GM23338 (cell line): ENCODE measurements around the gene SPTB. TPM values are rescaled to one million over a fixed set of nuclear protein-coding genes. Genes with fewer than 3 reads are reported as not detected.
"Not testable (repeated sequence)": the region's sequence is repeated elsewhere in the genome, so short reads cannot be mapped to it uniquely, and the experiment has no call there.

Source experiments
- ATAC-seq: fragments of 200-7000 bp; cut with Tn5 transposase; 3 replicates; pipeline ENCODE4 v1.9.1; 2020
- DNase-seq: peaks from one replicate; pipeline ENCODE4 v3.0.0-alpha.2; 2015; ENCODE audit warnings: low spot score
- H2AFZ ChIP-seq: fragments of 200-600 bp; sonication (generic); 2 replicates; pipeline ENCODE4 v1.8.0; 2016; ENCODE audit warnings: antibody characterized with exemption, mild to moderate bottlenecking, moderate library complexity
- H3F3A ChIP-seq: fragments of 200-600 bp; sonication (generic); replicated peaks from 2 replicates; pipeline ENCODE4 v1.8.0; 2017; ENCODE audit warnings: antibody characterized with exemption, mixed run types, low read depth
- H3K27ac ChIP-seq: fragments of 200-600 bp; sonication (generic); 2 replicates; pipeline ENCODE4 v1.6.1; 2016; ENCODE audit warnings: low read depth
- H3K27me3 ChIP-seq: fragments of 200-600 bp; sonication (generic); 2 replicates; pipeline ENCODE4 v1.8.0; 2016; ENCODE audit warnings: mild to moderate bottlenecking, mixed run types, moderate library complexity; ENCODE audit not compliant: insufficient read depth
- H3K36me3 ChIP-seq: fragments of 200-600 bp; sonication (generic); 2 replicates; pipeline ENCODE4 v1.8.0; 2016; ENCODE audit warnings: mild to moderate bottlenecking; ENCODE audit not compliant: insufficient read depth
- H3K4me1 ChIP-seq: fragments of 200-600 bp; sonication (generic); 2 replicates; pipeline ENCODE4 v1.8.0; 2016; ENCODE audit warnings: mild to moderate bottlenecking, moderate library complexity; ENCODE audit not compliant: insufficient read depth
- H3K4me2 ChIP-seq: fragments of 200-600 bp; sonication (generic); 2 replicates; pipeline ENCODE4 v1.7.1; 2017; ENCODE audit warnings: mixed run types
- H3K4me3 ChIP-seq: fragments of 200-600 bp; sonication (generic); 2 replicates; pipeline ENCODE4 v1.6.1; 2016; ENCODE audit warnings: mixed run types
- H3K79me2 ChIP-seq: fragments of 200-600 bp; sonication (generic); replicated peaks from 2 replicates; pipeline ENCODE4 v1.8.0; 2017; ENCODE audit warnings: mild to moderate bottlenecking; ENCODE audit not compliant: insufficient read depth
- H3K9me2 ChIP-seq: fragments of 200-600 bp; sonication (generic); 2 replicates; pipeline ENCODE4 v1.8.0; 2017; ENCODE audit not compliant: insufficient read depth
- H4K20me1 ChIP-seq: fragments of 200-600 bp; sonication (generic); replicated peaks from 2 replicates; pipeline ENCODE4 v1.8.0; 2017; ENCODE audit warnings: mild to moderate bottlenecking; ENCODE audit not compliant: insufficient read depth
- H3K27ac Mint-ChIP-seq: 2 replicates; pipeline ENCODE4 v1.8.0; 2020; ENCODE audit warnings: inconsistent platforms, mild to moderate bottlenecking, moderate library complexity, mixed read lengths
- H3K27me3 Mint-ChIP-seq: 3 replicates; pipeline ENCODE4 v1.8.0; 2022; ENCODE audit warnings: low read depth, mild to moderate bottlenecking, moderate library complexity, mixed read lengths, inconsistent platforms; ENCODE audit not compliant: insufficient read depth, poor library complexity
- H3K36me3 Mint-ChIP-seq: 3 replicates; pipeline ENCODE4 v1.8.0; 2021; ENCODE audit warnings: low read depth, mild to moderate bottlenecking, inconsistent platforms, moderate library complexity, mixed read lengths
- H3K4me1 Mint-ChIP-seq: 3 replicates; pipeline ENCODE4 v1.8.0; 2020; ENCODE audit warnings: mild to moderate bottlenecking, inconsistent platforms, mixed read lengths
- H3K4me3 Mint-ChIP-seq: 3 replicates; pipeline ENCODE4 v1.8.0; 2021; ENCODE audit warnings: moderate library complexity, mild to moderate bottlenecking, inconsistent platforms, mixed read lengths
- H3K9me3 Mint-ChIP-seq: 3 replicates; pipeline ENCODE4 v1.8.0; 2020; ENCODE audit warnings: moderate library complexity, mild to moderate bottlenecking, inconsistent platforms, mixed read lengths
- CREB1 ChIP-seq: fragments of 250-450 bp; sonication (Bioruptor Pico); IDR thresholded peaks from 2 replicates; pipeline ENCODE4 v1.5.0; 2020; ENCODE audit warnings: low read depth, mild to moderate bottlenecking, moderate library complexity
- EZH2 ChIP-seq: fragments of 200-600 bp; sonication (generic); IDR thresholded peaks from one replicate; pipeline ENCODE4 v1.8.0; 2017; ENCODE audit warnings: antibody characterized with exemption, mild to moderate bottlenecking, low read depth; ENCODE audit not compliant: unreplicated experiment
- NANOG ChIP-seq: IDR thresholded peaks from 2 replicates; pipeline ENCODE4 v1.6.1; 2016; ENCODE audit warnings: antibody characterized with exemption, borderline replicate concordance
- STAT1 ChIP-seq: IDR thresholded peaks from one replicate; pipeline ENCODE4 v1.6.1; 2016; ENCODE audit warnings: antibody characterized with exemption; ENCODE audit not compliant: unreplicated experiment
- ZNF114 ChIP-seq: fragments of 250-450 bp; sonication (Bioruptor Pico); IDR thresholded peaks from 2 replicates; pipeline ENCODE4 v1.5.0; 2020; ENCODE audit warnings: mild to moderate bottlenecking, moderate library complexity
- polyA plus RNA-seq: library from polyadenylated mRNA; unstranded; fragments of >200 nt; fragmentation: Nextera tagmentation; extraction: Ambion mirVana; gene quantifications from 2 replicates; pipeline ENCODE4 v1.2.1, GENCODE V29; 2016
- total RNA-seq: library from RNA; depleted of rRNA; stranded (reverse); fragments of >200 nt; shearing (Covaris generic); gene quantifications from 2 replicates; pipeline ENCODE4 v1.2.3, GENCODE V29; 2014
- TF ChIP-seq, protein P1 (sequence below): IDR thresholded peaks from 2 replicates; pipeline ENCODE4 v1.6.1; 2016; ENCODE audit warnings: antibody characterized with exemption
- TF ChIP-seq, protein P2 (sequence below): fragments of 250-450 bp; sonication (Bioruptor Pico); IDR thresholded peaks from 2 replicates; pipeline ENCODE4 v1.5.0; 2020; ENCODE audit warnings: mild to moderate bottlenecking, moderate library complexity

SPTB gene
- total and polyA plus RNA-seq, 2 experiments from 2014 or later: 1.1 to 1.9 TPM

DNA sequence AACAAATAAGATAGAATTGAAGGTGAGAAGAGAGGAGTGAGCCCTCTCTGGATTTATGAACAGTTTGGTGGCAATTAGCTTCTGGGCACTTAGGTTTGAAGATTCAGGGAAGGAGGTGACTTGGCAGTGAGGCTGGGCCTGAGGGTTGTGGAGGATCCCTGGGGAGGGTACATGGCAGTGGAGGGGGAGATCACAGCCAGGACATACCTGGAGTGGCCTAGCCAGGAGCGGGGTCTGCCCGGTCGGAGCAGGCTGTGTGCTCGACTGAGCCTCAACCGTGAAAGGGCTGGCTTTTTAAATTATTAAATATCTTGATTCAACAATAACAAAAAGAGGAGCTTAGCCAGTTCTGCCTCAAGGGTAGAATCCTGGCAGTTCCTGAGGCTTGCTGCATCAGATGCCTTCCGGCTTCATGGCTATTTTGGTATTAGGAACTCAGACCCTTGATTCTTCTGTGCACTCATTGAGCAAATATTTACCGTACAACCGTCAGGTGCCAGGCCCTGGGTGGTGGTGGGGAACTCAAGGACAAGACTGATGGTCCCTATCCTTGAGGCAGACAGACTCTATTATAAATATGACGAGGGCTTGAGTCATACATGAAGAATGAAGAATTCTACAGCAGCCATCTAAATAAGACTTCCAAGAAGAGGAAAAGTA, 73.4 kb downstream of the SPTB start:
- ATAC-seq (no peak), DNase-seq (no peak)
- H3K4me1 Mint-ChIP-seq: peaks cover 16% of the 10 kb centered on the region
- no peaks in the 10 kb centered on the region for H3K36me3 Mint-ChIP-seq
- no peaks in the 10 kb centered on the region for H4K20me1 ChIP-seq
- no peaks in the 10 kb centered on the region for H3K9me2 ChIP-seq
- H3K4me1 ChIP-seq: no peaks in the 10 kb centered on the region; the same call in 1 of the 2 replicates
- no peak for TF ChIP-seq ZNF114
- TF ChIP-seq CREB1 (CRISPR knock-in tag): no peak
- no peak for TF ChIP-seq NANOG
- TF ChIP-seq STAT1: no peak
- no peak for TF ChIP-seq EZH2
- TF ChIP-seq, protein P1, sequence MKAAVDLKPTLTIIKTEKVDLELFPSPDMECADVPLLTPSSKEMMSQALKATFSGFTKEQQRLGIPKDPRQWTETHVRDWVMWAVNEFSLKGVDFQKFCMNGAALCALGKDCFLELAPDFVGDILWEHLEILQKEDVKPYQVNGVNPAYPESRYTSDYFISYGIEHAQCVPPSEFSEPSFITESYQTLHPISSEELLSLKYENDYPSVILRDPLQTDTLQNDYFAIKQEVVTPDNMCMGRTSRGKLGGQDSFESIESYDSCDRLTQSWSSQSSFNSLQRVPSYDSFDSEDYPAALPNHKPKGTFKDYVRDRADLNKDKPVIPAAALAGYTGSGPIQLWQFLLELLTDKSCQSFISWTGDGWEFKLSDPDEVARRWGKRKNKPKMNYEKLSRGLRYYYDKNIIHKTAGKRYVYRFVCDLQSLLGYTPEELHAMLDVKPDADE: no peak
- H3K4me3 ChIP-seq: no peak overlapping the region
- H3K36me3 ChIP-seq: no peaks in the 10 kb centered on the region
- no peak overlapping the region for H3K27ac Mint-ChIP-seq
- no peak overlapping the region for H3K4me2 ChIP-seq
- H2AFZ ChIP-seq: no peak overlapping the region
- H3K4me3 Mint-ChIP-seq: no peak overlapping the region
- H3K27ac ChIP-seq: no peak overlapping the region
- no peaks in the 10 kb centered on the region for H3K9me3 Mint-ChIP-seq
- H3K27me3 ChIP-seq: no peaks in the 10 kb centered on the region
- H3K27me3 Mint-ChIP-seq: peaks cover 11% of the 10 kb centered on the region
- no peaks in the 10 kb centered on the region for H3F3A ChIP-seq
- H3K79me2 ChIP-seq: no peaks in the 10 kb centered on the region

DNA sequence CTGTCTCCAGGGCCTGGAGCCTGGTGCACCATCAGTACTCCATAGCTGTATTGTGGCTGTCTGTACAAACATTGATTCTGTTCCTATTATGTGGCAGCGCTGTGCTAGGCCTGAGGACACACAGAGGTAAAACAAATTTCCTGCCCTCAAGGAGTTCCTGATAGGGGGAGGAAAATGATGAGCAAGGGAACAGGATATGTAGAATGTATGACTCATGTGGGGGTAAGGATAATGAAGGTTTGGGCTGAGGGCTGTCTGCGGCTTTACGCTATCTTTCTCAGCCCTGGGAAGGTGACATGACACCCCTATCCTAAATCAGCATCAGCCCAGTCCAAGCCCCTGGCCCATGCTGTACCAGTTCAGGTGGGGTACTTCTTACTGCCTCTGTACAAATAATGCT, 74.1 kb downstream of the SPTB start:
- H3K4me2 ChIP-seq, H3K27me3 ChIP-seq, H3K9me2 ChIP-seq, H2AFZ ChIP-seq, ATAC-seq, H3K27ac ChIP-seq, H3K4me3 Mint-ChIP-seq, DNase-seq, H3K4me1 ChIP-seq, H3K79me2 ChIP-seq, H3K36me3 ChIP-seq, H3F3A ChIP-seq, H3K36me3 Mint-ChIP-seq, H3K9me3 Mint-ChIP-seq, H3K4me3 ChIP-seq, H4K20me1 ChIP-seq, H3K27ac Mint-ChIP-seq: not testable (repeated sequence)
- H3K27me3 Mint-ChIP-seq: peaks cover 11% of the 10 kb centered on the region
- peaks cover 18% of the 10 kb centered on the region for H3K4me1 Mint-ChIP-seq

DNA sequence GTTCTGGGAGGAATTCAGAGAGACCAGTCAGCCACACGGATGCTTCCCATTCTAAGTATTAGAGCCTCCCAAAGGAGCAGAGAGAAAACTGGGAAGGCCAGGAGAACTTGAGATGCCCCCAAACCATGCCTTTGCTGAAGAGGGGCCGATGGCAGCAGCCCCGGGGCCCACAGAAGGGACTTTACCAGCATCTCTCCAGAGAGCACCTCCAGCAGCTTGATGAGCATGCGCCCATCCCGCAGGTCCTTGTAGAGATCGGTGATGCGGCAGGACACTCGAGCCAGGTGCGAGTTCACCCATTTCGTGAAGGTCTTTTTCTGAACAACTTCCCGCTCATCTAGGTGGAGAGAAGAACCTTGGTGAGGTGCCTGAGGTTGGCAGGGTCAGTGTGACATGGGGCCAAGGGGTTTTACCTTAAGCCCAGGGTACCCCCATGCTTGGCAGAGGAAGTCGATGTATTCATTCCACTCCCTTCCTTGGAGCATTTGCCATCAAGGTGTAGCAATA, 74.9 kb downstream of the SPTB start:
- Histone ChIP-seq H3K36me3 (no peaks in the 10 kb centered on the region), H4K20me1 (no peaks in the 10 kb centered on the region), H3K79me2 (no peaks in the 10 kb centered on the region), H3K4me3 (no peak overlapping the region), H3F3A (no peaks in the 10 kb centered on the region), H3K4me1 (no peaks in the 10 kb centered on the region; the same call in 1 of the 2 replicates), H3K4me2 (no peak overlapping the region), H3K27me3 (no peaks in the 10 kb centered on the region), H3K9me2 (no peaks in the 10 kb centered on the region), H2AFZ (no peak overlapping the region), H3K27ac (no peak overlapping the region)
- Mint-ChIP-seq H3K36me3 (no peaks in the 10 kb centered on the region), H3K9me3 (no peaks in the 10 kb centered on the region), H3K4me3 (no peak overlapping the region), H3K27ac (no peak overlapping the region), H3K4me1 (peaks cover 19% of the 10 kb centered on the region), H3K27me3 (peaks cover 14% of the 10 kb centered on the region)
- ATAC-seq (no peak), DNase-seq (no peak)
- TF ChIP-seq, protein P2, sequence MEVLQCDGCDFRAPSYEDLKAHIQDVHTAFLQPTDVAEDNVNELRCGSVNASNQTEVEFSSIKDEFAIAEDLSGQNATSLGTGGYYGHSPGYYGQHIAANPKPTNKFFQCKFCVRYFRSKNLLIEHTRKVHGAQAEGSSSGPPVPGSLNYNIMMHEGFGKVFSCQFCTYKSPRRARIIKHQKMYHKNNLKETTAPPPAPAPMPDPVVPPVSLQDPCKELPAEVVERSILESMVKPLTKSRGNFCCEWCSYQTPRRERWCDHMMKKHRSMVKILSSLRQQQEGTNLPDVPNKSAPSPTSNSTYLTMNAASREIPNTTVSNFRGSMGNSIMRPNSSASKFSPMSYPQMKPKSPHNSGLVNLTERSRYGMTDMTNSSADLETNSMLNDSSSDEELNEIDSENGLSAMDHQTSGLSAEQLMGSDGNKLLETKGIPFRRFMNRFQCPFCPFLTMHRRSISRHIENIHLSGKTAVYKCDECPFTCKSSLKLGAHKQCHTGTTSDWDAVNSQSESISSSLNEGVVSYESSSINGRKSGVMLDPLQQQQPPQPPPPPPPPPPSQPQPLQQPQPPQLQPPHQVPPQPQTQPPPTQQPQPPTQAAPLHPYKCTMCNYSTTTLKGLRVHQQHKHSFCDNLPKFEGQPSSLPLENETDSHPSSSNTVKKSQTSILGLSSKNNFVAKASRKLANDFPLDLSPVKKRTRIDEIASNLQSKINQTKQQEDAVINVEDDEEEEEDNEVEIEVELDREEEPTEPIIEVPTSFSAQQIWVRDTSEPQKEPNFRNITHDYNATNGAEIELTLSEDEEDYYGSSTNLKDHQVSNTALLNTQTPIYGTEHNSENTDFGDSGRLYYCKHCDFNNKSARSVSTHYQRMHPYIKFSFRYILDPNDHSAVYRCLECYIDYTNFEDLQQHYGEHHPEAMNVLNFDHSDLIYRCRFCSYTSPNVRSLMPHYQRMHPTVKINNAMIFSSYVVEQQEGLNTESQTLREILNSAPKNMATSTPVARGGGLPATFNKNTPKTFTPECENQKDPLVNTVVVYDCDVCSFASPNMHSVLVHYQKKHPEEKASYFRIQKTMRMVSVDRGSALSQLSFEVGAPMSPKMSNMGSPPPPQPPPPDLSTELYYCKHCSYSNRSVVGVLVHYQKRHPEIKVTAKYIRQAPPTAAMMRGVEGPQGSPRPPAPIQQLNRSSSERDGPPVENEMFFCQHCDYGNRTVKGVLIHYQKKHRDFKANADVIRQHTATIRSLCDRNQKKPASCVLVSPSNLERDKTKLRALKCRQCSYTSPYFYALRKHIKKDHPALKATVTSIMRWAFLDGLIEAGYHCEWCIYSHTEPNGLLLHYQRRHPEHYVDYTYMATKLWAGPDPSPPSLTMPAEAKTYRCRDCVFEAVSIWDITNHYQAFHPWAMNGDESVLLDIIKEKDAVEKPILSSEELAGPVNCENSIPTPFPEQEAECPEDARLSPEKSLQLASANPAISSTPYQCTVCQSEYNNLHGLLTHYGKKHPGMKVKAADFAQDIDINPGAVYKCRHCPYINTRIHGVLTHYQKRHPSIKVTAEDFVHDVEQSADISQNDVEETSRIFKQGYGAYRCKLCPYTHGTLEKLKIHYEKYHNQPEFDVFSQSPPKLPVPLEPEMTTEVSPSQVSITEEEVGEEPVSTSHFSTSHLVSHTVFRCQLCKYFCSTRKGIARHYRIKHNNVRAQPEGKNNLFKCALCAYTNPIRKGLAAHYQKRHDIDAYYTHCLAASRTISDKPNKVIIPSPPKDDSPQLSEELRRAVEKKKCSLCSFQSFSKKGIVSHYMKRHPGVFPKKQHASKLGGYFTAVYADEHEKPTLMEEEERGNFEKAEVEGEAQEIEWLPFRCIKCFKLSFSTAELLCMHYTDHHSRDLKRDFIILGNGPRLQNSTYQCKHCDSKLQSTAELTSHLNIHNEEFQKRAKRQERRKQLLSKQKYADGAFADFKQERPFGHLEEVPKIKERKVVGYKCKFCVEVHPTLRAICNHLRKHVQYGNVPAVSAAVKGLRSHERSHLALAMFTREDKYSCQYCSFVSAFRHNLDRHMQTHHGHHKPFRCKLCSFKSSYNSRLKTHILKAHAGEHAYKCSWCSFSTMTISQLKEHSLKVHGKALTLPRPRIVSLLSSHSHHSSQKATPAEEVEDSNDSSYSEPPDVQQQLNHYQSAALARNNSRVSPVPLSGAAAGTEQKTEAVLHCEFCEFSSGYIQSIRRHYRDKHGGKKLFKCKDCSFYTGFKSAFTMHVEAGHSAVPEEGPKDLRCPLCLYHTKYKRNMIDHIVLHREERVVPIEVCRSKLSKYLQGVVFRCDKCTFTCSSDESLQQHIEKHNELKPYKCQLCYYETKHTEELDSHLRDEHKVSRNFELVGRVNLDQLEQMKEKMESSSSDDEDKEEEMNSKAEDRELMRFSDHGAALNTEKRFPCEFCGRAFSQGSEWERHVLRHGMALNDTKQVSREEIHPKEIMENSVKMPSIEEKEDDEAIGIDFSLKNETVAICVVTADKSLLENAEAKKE (CRISPR knock-in tag): no peak
- no peak for TF ChIP-seq EZH2
